Activated T-helper 9 cell treated with anti-CD3 and anti-CD28 coated beads, Interleukin-2, amount 50 U/mL, for 16 hours (primary cell): ENCODE measurements around the gene TBC1D7.

Source experiments
- DNase-seq: peaks from one replicate; pipeline ENCODE4 v3.0.0-alpha.2; 2020; ENCODE audit warnings: low read depth

TBC1D7 gene

DNA sequence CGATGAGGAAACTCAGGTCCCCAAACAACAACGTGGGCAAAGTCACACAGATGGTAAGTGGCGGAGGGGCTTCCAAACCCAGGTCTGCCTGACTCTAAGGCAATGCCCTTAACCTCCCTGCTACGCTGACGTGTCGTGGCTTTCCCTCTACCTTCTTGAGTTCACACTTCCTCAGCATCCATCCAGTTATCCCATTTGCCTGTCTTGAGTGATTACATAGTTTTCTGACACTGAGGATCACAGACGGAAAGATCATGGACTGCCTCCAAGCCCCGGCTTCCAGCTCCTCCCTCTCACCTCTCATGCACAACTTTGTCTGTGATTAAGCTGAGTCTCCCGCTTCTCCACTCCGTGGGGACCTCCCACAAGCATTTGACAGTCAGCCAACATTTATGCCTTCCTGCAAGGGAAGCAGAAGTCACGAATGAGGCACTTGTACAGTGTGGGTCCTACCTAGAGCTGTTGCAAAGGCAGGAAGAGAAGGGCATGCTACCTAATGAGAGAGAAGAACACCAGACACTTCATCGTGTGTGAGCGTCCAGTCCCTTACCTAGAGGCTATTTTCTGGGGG, 33.8 kb downstream of the TBC1D7 start:
- no peak for DNase-seq

DNA sequence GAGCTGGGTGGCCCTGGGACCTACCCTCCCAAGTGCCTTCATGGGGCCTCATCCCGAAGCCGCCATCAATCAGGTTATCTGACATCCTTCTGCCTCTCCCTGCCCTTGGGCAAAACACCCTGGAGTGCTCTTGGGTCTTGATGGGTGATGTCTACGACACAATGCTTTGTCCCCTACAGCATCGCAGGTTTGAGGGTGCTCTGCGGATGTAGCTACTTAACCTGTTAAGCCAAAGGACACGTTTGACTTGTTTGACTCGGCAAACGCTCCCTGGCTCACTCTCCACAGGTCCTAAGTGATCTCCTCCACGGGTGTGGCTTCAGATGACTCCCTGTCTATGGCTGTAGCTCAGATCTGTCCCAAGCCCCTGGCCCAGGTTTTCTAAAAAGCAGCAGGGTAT, 35.6 kb downstream of the TBC1D7 start:
- DNase-seq: no peak

DNA sequence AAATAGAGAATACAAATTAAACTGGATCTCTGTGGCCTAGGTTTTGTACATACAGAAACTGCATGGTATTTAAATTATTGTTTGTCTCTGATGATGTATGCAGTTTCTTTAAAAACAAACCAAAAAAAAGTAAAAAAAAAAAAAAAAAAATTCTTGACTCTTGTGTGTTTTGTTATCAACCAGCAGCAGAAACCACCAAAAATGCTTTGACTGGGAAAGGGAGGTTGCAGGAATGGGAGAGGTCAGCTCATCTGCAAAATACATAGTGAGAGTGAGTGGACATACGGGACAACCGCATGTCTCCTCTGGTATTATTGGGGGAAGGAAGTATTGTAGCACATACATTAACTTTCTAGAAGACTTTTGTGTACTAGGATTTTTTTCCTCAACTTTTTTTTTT, 38.0 kb downstream of the TBC1D7 start:
- no peak for DNase-seq

DNA sequence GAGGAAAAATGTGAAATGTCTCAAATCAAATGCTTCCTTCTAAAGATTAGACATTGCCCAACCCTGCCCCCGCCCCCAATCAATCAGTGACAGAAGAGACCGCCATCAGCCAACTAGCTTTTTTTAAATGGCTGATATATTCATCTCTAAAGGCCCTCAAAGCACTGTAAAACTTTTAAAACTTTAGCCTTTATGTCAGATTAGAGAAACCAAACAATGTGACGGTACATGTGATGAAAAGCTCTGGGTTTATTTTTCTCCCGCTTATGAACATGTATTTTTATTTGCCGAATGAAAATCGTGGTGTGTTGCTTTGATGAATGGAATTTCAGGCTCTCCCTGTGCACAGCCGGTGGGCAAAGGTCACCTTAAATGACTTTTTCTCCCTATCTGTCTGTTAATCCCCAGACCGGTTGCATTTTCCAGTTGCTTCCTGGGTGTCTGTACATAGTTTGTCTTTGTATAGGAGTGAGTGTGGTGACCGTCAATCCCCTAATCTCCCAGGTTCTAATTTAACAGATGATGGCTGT, 38.5 kb downstream of the TBC1D7 start:
- DNase-seq: no peak

DNA sequence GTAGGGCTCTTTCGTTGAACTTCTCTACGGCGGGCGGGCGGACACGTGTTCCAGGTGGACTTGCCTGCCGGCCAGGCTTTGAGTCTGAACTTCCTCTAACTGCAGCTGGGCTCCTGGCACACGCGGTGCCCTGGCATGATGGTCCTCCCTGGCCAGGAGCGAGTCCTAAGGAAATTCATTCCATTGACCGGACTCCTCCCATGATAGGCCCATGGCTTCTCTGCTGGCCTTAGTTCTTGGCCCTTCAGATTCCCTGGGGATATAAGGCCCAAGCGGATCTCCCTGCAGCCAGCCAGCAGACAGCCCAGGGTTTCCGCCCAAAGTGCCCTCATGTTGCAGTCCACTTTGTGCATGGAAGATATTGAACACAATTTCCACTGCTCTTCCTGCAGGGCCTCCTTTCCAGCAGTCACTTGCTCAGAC, 39.4 kb downstream of the TBC1D7 start:
- DNase-seq: no peak

DNA sequence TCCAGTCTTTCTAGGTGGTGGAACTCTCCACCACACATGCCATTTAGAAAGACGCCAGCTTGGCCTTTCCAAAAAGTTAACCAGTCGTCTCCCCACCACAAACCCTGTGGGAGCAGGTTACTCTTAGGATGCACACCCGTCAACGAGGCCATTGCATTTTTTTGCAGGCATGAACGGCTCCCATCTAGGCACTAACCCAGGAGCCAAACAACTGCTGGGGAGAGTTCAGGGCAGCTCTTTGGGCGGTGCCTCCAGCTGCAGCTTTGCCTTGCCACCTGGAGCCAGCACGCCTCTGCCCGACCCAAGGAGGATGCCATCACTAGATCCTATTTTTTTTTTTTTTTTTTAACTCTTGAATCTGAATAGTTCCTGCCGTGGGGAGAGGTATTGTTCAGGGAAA, 39.9 kb downstream of the TBC1D7 start:
- DNase-seq: no peak

DNA sequence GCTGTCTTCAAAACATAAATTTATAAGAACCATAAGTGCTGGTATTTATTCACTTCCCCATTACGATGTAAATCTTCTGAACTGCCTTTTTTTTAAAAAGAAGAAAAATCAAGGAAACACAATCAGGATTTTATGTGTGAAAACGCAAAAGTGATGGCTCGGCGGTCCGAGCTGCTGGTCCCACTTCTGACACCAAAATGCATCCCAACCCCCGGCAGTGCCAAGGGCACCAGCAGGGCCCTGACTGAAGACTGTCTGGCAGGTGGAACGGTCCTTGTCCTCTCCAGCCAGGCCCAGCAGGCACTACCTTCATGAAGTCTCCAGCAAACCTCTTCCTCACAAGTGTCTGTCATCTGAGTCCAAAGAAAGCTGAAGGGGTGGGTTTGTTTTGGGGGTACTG, 41.2 kb downstream of the TBC1D7 start:
- DNase-seq: no peak

DNA sequence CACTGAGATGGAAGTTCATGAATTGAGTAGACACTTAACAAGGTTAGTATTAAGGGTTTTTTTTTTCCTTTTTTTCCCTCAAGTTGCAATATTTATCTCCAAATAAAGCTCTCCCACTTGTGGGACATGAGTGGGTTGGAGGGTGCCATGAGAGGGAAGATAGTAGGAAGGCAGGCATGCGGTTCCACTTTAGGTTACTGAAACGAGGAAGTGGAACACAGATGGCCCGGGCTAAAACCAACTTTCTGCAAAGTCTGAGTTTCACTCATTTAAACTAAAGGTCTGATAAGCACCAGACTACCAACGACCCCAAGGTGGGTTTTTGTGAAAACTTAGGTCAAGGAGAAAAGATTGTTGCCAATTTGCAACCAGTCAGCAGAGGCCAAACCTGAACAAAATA, 42.2 kb downstream of the TBC1D7 start:
- DNase-seq: no peak

DNA sequence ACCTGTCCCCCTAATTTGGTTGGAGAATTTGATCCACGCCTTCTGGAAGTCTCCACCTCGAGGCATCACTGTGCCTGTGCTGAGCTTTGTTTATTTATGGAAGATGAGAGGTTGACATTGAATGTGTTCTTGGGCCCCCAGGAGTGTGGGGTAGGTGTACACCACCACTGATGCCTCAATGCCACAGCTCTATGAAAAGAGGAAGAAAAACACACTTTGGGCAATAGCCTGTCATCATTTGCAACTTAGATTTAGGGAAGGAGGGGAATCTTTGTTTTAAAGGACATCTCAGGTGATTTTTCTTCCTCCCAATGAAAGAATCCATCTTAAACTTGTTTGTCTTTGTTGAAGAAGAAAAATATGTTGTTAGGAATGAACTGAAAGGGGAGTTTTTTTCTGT, 42.6 kb downstream of the TBC1D7 start:
- DNase-seq: no peak

DNA sequence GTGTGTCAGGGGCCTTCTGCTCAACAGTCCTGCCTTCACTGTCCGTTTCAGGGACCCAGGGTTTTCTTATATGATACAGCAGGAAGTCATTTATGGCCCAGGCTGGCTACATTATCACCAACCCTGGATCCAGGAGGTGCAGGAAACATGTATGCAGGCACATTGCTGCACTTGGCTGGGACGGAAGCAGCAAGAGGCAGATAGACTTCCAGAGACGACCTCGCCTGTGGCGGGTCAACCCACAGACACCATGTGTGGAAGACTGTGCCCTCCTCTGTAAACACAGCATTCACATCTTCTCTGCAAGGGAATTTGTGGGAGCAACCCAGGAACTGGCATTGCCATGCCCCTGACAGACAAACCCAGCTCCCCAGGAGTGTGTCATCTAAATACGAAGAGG, 43.7 kb downstream of the TBC1D7 start:
- no peak for DNase-seq

DNA sequence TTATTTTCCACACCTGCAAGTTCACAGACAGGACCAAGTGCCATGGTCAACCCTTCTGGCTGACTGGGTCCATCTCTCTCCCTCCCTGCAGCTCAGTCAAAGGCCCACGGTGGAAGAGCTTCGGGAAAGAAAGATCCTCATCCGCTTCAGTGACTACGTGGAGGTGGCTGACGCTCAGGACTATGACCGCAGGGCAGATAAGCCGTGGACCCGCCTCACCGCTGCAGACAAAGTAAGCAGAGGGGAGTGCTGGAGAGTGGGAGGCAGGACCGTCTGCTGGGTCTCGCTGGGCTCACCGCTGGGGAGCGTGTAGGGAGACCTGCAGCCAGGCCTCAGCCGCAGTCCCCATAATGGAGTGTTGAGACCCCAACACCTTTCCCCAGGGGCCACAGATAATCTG, 45.0 kb downstream of the TBC1D7 start:
- DNase-seq: no peak

DNA sequence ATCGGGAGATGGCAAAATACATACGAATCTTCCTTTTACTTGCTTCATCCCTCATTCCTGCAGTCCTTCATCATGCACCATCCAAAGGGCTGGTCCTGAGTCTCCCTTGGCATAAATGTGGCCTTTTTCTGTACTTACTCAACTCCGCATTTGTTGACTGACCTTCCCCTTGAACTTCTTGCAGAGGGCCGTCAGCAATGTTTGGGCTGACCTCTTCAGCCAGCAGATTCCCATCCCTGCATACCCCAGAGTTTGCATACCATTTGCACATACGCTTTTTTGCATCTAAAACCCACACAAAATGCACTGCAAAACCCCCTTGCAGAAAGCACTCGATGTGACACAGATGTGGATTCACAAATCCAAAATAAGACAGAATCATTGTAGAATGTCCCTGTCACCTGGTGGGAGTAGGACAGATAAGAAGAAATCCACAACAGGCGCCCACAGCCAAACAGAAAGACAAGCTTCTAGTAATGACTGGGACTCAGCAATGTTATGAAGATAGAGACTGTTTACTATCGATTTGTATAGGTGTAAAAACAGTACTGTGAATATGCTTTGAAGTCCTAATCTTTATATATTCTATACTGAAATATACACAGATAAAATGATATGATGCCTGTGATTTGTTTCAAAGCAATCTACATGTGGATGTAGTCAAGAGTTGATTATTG, 45.8 kb downstream of the TBC1D7 start:
- DNase-seq: no peak

DNA sequence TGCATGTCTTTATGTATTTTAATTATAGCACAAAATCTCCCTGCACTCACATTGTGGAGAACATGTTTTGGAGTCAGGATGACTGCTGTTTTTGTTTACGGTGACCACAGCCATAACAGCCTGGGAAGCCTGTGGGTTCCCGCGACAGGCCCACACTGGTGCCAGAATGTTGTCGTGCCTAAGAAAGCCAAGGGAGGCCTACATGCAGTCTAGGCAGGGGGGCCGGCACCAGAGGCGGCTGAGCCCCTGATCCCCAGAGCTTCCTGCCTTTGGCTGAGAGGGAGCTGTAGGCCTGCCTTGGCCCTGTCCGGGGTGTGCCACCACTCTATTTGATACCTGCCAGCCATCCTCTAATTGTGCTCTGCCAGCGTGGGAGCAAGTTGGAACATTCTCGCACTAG, 46.7 kb downstream of the TBC1D7 start:
- no peak for DNase-seq

DNA sequence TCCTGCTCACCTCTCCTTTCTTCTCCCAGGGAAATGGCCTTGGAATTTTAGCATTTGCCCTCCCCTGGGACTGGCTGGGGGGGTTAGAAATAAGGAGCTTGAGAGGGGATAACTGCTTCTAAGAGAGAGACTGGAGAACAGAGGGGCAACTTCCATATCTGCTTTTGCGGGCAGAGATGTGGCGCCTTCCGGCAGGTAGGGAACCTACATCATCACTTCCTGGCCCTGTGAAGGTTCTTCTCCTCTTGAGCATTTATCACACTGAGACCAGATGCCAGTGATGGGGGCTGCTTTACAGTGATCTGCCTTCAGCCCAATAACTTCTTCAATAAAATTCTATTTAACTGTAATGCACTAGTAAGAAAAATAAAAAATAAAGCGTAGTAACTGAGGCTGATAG, 48.1 kb downstream of the TBC1D7 start:
- DNase-seq: no peak

DNA sequence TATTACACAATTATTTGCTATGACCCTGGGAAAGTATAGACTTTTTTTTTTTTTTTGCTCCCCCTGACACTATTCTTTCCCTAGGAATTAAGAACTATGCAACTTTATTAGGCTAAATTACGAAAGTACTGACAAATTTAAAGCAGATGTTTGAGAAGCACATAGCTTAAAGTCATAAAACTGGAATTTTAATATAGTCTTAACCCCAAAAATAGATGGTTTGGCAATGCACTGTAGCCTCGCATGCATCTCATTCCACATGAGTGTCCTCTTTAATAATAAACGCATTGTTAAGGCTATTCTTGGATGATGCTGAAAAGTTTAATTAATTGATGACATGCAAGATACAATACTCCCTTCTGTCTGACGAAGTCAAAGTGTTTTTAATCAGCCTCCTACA, 49.3 kb downstream of the TBC1D7 start:
- no peak for DNase-seq

DNA sequence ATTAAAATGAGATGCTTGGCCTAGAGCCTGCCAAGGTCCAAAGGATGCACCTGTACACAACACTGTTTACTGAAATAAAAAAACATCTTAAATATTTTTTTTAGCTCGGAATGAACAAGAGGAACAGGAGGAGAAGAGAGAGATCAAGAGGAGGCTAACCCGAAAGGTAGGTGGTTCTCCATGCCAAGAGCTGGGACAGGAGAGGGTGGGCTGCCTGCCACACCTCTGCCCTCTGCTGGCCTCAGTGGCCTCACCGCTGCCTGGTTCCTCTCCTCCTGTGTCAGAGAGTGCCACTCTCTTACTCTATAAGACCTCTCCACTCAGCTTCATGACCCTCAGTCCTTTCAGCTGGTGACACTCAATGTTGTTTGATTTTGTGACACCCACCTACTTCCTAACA, 50.2 kb downstream of the TBC1D7 start:
- no peak for DNase-seq

DNA sequence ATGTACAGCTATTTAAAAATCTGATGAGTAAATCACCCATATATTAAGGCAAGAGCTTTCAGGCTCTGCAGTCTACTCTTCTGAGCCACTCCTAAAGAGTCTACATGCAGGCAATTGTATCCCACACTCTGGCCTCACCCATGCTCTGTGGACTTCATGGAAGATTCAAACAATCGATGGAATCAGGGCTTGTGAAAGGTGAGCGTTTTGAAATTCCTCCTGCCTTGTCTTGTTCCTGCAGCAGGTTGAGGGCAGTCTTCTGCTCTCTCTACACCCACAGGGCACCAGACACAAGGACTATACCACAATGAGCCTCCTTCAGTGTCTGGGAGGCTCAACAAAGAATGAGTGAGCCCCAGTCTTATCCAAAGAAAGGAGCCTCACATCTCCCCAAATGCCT, 51.1 kb downstream of the TBC1D7 start:
- no peak for DNase-seq

DNA sequence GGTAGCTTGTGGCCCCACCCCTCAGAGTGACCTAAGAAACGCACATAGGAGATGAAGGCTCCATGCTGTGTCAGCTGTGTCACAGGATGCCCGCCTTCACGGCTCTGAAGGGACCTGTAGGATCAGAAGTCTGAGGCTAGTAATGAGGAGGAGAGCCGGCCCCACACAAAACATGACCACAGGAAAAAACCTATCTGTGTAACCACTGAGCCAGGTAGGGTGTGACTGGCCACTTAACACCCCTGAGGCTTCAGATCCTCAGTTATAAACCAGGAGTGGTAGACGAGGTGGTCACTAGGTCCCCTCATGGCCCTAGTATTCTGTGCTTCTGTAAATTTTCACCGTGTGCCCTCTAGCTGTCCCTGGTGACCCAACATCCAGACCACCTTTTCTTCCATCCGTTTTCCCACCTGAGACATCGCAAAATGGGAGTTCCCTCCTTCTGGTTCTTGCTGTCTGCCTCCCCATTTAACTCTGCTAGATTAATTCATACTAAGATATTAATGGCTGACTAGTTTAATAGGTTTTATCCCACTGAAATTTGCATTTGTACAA, 52.8 kb downstream of the TBC1D7 start:
- no peak for DNase-seq

DNA sequence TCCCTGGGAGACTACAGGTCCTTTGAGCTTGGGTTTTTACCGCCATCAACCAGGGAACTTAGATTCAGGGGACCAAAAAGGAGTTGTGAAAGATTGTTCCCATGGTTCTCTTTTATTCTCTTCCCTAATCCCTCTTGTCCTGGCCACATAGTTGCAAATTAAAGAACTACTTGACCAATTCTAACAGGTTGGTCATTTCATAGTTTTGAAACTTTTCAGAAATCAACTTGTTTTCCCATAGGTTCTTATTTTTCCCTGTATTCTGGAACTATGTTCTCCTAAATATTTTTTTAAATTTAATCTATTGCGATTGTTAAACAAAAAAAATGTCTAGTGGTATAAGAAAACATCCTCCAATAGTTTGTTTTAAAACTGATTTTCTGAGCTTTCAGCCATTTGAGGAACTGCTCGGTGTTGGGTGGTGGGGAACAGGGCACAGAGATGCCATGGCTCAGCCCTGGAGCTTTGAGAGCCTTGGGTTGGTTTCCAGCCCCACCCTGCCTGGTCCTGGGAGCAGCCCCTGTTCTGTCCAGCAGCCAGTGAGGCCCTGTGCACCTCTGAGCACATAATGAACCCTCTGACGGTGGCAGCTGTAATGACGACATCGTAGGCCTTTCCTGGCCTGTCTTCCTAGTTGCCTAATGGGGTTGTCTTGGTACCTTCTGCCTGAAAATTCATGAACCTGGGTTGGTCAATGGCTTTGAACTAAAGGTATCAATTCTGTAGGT, 53.5 kb downstream of the TBC1D7 start:
- no peak for DNase-seq

DNA sequence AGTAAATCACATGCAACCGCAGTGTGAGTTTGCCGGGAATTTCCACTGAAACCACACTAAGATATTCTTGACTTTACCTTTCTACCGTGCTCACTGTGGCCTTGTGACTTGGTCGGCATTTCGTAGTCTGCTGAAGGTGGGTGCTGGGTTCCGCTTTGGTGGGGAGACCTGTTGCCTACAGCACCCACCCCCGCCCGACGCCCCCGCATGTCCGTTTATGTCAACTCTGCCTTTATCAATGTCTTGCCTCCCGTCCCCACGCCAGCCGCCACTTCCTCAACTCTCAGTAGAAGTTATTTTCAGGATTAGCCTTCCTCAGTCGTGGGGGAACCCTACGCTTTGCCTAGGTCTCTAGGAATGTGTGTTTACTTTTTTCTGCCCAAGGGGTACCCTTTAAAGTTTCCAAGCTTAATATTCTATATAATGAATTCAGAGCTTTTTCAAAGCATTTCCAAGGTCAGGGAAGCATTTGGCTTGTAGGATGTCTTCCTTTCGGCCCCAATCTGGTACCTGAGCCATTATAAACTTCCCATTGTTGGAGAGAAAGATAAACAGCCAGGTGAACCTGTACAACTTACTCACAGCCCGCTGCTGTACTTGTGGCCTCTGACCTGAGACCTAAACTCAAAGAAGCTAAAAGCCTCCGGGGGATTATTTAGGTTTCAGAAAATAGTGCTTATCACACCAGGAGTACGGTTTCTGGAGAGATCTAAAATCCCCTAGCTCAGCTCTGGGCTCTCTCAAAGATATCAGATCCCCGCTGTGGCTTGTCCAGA, 54.2 kb downstream of the TBC1D7 start:
- DNase-seq: peak; percentile 52

DNA sequence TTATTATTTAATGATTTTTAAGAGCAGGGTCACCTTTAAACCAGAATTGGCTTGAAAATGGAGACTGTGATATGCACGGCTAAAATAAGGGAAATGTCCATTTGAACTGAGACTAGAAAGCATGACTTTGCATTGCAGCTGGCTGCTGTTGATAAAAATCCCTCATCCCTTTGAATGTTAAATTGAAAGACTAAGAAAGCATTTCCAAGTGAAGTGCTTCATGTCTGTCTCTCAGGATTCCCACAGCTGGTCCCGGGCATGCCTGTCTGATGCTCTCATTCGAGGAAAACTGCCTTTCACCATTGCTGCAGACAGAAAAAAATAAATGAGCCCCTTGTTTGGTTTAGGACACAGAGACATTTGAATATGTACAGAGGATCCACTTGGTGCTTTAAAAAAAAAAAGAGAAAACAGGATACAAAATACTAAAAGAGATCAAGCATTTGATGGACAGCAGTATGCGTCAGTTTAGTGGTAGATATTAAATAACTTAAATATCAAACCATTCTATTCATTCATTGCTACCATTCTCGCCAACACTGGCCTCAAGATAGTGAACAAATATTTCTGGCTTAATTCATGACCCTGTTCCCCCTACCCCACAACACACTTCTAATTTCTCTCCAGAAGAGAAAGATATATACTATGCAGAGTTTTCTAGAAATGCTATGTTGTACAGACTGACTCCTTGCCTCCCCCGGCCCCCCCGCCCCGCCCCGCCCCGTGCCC, 55.0 kb downstream of the TBC1D7 start:
- DNase-seq: no peak
